ENCODE measurements around the gene LEMD2.

DNA sequence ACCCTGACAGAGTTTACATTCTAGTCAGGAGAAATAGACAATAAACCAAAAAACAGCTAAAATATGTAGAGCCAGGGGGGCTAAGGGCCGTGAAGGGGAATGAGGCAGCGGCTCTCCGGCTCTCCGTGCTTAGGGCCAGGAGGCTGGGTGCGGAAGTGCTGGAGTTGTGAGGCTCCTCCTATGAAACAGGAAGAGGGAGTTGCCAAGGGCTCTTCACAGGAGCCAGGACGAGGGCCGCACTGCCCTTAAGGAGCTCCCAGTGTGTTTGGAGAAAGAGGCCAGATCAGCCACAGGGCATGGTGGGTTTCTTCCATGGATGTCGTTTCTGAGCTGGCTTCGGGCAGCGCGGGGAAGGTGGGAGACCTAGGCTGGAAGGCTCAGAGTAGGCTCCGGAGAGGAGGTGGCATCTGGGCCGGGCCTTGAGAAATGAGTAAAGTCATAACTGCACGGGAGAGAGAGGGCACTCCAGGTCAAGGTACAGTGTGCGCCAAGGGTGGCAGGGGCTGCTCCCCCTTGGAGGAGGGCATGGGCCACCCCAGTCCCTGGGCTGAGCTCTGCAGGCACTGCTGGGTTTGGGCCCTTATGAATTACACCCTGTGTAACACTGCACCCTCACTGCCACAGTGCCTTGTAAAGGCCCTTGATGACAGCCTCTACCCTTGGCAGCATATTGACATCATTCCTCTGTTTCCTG, 35.7 kb upstream of the LEMD2 start:
- TF ChIP-seq HOXA7 (CRISPR knock-in tag; IDR thresholded peaks at IDR 0.05) (no peak), EHMT2 (IDR thresholded peaks at IDR 0.05; ENCODE audit: low read depth) (no peak), CTCF (IDR thresholded peaks at IDR 0.05) (no peak), RFX5 (IDR thresholded peaks at IDR 0.05) (no peak), NR3C1 (IDR thresholded peaks at IDR 0.05) (no peak), POLR2A (IDR thresholded peaks at IDR 0.05; ENCODE audit: low read length) (peak; percentile 19; the same call in 1 of the 2 replicates)
- TF ChIP-seq, protein P1, sequence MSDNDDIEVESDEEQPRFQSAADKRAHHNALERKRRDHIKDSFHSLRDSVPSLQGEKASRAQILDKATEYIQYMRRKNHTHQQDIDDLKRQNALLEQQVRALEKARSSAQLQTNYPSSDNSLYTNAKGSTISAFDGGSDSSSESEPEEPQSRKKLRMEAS (IDR thresholded peaks at IDR 0.05) = no peak

All from A549 (cell line).